Erythroblast (primary cell): Measurements from ENCODE around the gene SST.
"Not testable (repeated sequence)": the region's sequence is repeated elsewhere in the genome, so short reads cannot be mapped to it uniquely, and the experiment has no call there.

Source experiments
- GATA1 ChIP-seq: IDR thresholded peaks from 2 replicates; pipeline ENCODE4 v1.6.1; 2011; ENCODE audit warnings: low read depth, mild to moderate bottlenecking, control low read depth, low read length, moderate library complexity
- POLR2A ChIP-seq: IDR thresholded peaks from 2 replicates; pipeline ENCODE4 v1.6.1; 2011; ENCODE audit warnings: mild to moderate bottlenecking, low read length

GRCh38 chr3:187645379-187645778, 24.8 kb downstream of the SST start:
- TF ChIP-seq POLR2A, GATA1: not testable (repeated sequence)
